Measurements from ENCODE around the gene MARCHF9. TPM values are rescaled to one million over a fixed set of nuclear protein-coding genes. Genes with fewer than 3 reads are reported as not detected.
A peak's percentile ranks its signal among the peaks of the same experiment; 100 is the strongest.

MARCHF9 gene
- total RNA-seq, 1 donor from 2014 or later: 4.7 TPM

GRCh38 chr12:57758552-57759359 is 3.9 kb downstream of the MARCHF9 start:
- no peak for TF ChIP-seq CTCF (conservative IDR thresholded peaks at IDR 0.05; ENCODE audit: low read depth, low read length)
- no peak for DNase-seq (ENCODE audit: low read depth)
- H3K4me3 ChIP-seq (ENCODE audit: low read depth, low read length): no peak overlapping the region

GRCh38 chr12:57759360-57759980 is 4.6 kb downstream of the MARCHF9 start:
- peak; percentile 67 for TF ChIP-seq CTCF (conservative IDR thresholded peaks at IDR 0.05; ENCODE audit: low read depth, low read length)
- H3K4me3 ChIP-seq (ENCODE audit: low read depth, low read length): no peak overlapping the region
- DNase-seq (ENCODE audit: low read depth): no peak

GRCh38 chr12:57760347-57760982 is 5.6 kb downstream of the MARCHF9 start:
- TF ChIP-seq CTCF (conservative IDR thresholded peaks at IDR 0.05; ENCODE audit: low read depth, low read length): no peak
- DNase-seq (ENCODE audit: low read depth): no peak

GRCh38 chr12:57761391-57761998 is 6.6 kb downstream of the MARCHF9 start:
- no peak for TF ChIP-seq CTCF (conservative IDR thresholded peaks at IDR 0.05; ENCODE audit: low read depth, low read length)
- no peak for DNase-seq (ENCODE audit: low read depth)
- H3K4me3 ChIP-seq (ENCODE audit: low read depth, low read length): no peak overlapping the region

More at GRCh38 chr12:57760347-57760982, 5.6 kb downstream of the MARCHF9 start:
- no peak overlapping the region for H3K4me3 ChIP-seq (ENCODE audit: low read depth, low read length)

- no peak for TF ChIP-seq CTCF (conservative IDR thresholded peaks at IDR 0.05; ENCODE audit: low read depth, low read length)
- H3K4me3 ChIP-seq (ENCODE audit: low read depth, low read length): no peak overlapping the region
- no peak for DNase-seq (ENCODE audit: low read depth)
Observed at GRCh38 chr12:57762463-57762862, 7.6 kb downstream of the MARCHF9 start.

GRCh38 chr12:57763881-57764661 is 9.2 kb downstream of the MARCHF9 start:
- no peak for DNase-seq (ENCODE audit: low read depth)
- no peak for TF ChIP-seq CTCF (conservative IDR thresholded peaks at IDR 0.05; ENCODE audit: low read depth, low read length)
- H3K4me3 ChIP-seq (ENCODE audit: low read depth, low read length): no peak overlapping the region
